AG10803 (cell line): ENCODE data around the gene ELF5.

Experiments used
- DNase-seq: peaks from one replicate; pipeline ENCODE4 v3.0.0; 2010; ENCODE audit warnings: low read depth
- H3K4me3 ChIP-seq: 2 replicates; pipeline ENCODE4 v1.5.1; 2011; ENCODE audit warnings: mild to moderate bottlenecking, low read length, control low read depth
- TF ChIP-seq, protein P1 (sequence below): conservative IDR thresholded peaks from 2 replicates; pipeline ENCODE4 v1.5.1; 2011; ENCODE audit warnings: mild to moderate bottlenecking, low read length, control low read depth, inconsistent platforms

Gene ELF5

DNA sequence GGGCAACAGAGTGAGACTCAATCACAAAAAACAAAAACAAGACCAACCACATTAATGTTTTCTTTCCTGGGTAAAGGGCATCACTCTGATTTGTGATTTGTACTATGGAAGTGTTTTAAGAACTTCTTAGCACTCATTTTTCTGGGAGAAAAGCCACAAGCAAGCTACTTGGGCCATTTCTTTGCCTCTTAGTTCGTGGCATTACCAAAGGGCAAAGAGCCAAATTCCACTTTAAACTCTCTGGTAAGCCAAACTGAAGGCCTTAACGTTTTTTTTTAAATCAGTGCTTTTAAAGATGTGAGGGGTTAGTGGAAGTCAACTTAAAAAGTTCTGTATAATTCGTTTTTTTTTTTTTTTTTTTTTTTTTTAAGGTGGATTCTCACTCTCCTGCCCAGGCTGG is 37.9 kb downstream of the ELF5 start:
- TF ChIP-seq, protein P1, sequence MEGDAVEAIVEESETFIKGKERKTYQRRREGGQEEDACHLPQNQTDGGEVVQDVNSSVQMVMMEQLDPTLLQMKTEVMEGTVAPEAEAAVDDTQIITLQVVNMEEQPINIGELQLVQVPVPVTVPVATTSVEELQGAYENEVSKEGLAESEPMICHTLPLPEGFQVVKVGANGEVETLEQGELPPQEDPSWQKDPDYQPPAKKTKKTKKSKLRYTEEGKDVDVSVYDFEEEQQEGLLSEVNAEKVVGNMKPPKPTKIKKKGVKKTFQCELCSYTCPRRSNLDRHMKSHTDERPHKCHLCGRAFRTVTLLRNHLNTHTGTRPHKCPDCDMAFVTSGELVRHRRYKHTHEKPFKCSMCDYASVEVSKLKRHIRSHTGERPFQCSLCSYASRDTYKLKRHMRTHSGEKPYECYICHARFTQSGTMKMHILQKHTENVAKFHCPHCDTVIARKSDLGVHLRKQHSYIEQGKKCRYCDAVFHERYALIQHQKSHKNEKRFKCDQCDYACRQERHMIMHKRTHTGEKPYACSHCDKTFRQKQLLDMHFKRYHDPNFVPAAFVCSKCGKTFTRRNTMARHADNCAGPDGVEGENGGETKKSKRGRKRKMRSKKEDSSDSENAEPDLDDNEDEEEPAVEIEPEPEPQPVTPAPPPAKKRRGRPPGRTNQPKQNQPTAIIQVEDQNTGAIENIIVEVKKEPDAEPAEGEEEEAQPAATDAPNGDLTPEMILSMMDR = no peak
- no peak overlapping the region for H3K4me3 ChIP-seq
- DNase-seq = no peak

DNA sequence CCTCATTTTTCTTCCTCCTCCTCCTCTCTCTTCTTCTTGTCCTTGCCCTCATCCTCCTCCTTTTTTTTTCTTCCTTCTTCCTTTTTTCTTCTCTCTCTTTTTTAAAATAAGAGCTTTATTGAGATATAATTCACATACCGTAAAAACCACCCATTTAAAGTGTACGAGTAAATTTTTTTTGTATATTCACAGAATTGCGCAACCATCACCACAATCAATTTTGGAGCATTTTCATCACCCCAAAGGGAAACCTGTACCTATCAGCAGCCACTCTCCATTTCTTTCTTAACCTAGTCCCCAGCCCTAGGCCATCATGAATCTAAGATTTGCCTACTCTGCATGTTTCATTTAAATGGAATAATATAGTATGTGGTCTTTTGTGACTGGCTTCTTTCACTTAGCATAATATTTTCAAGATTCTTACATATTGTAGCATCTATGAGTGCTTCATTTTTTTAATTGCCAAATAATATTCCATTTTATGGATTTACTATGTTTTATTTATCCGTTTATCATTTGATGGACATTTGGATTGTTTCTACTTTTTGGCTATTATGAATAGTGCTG is 39.9 kb downstream of the ELF5 start:
- TF ChIP-seq, protein P1 = no peak
- no peak overlapping the region for H3K4me3 ChIP-seq
- DNase-seq = no peak

- TF ChIP-seq, protein P1 = peak; percentile 64
- no peak overlapping the region for H3K4me3 ChIP-seq
- peak; percentile 12 for DNase-seq
These were observed 45.3 kb downstream of the ELF5 start for GRCh38 chr11:34468209-34468841.

DNA sequence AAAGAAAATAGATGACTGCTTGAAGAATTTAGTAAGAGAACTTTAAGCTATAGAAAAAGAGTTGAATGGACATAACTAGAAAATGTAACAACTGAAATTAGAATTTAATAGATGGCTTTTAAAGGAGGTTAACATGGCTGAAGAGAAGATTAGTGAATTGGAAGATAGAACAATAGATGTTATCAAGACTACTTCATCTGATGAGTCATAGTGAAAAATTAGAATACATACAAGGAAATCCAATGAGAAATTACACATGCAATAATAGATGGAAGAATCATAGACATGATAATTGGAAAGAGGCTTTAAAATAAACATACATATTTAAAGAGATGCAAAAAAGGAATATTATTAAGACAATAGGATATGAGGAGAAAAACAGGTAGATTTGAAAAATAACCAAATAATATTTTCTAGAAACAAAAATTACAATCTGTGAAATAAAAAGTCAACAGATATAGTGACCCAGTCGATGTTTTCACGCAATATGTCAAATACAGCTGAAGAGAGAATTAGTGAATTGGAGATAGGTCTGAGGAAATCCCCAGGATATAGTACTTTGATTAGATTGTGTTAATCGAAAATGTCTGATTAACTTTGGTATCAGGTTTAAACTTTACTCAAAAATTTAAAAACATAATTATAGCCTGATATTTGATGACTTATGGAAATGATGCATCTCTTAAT is 46.6 kb downstream of the ELF5 start:
- no peak for DNase-seq
- TF ChIP-seq, protein P1 = no peak
- H3K4me3 ChIP-seq = no peak overlapping the region

GRCh38 chr11:34464591-34465051 is 49.0 kb downstream of the ELF5 start:
- TF ChIP-seq, protein P1 = no peak
- DNase-seq = no peak
- H3K4me3 ChIP-seq = no peak overlapping the region

GRCh38 chr11:34461215-34461614 is 52.4 kb downstream of the ELF5 start:
- TF ChIP-seq, protein P1 = no peak
- DNase-seq = no peak
- H3K4me3 ChIP-seq = no peak overlapping the region

DNA sequence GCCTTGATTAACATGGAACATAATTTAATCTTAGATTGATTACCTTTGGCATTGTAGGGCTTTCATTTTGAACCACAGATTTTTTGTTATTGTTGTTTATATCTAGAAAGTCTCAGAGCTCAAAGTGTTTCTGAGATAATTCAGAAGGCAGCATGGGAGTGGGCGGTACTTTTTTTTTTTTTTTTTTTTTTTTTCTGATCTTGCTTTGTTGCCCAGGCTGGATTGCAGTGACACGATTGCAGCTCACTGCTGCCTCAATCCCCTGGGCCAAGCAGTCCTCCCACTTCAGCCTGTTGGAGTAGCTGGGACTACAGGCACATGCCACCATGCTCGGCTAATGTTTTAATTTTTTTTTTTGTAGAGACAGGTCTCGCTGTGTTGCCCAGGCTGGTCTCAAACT is 53.3 kb downstream of the ELF5 start:
- TF ChIP-seq, protein P1 = no peak
- no peak for DNase-seq
- no peak overlapping the region for H3K4me3 ChIP-seq
